Left lung (tissue), 10 donors: Measurements from ENCODE around the gene CDK14. TPM values are rescaled to one million over a fixed set of nuclear protein-coding genes. Genes with fewer than 3 reads are reported as not detected.

Source experiments
- ATAC-seq: fragments of 200-7000 bp; cut with Tn5 transposase; one replicate; pipeline ENCODE4 v1.9.1; 2020; ENCODE audit warnings: moderate library complexity
- DNase-seq, 4 donors: peaks; one replicate each; pipeline ENCODE4 v3.0.0-alpha.2; 2013 to 2020
- H3K27ac ChIP-seq, 2 donors: fragments of 200-600 bp; sonication (generic) in 1 of 2; one replicate each; pipeline versions ENCODE4 v1.5.0 to v1.8.0; 2020 to 2021
- H3K27me3 ChIP-seq, 2 donors: fragments of 200-600 bp; sonication (generic) in 1 of 2; one replicate each; pipeline versions ENCODE4 v1.5.0 to v1.8.0; 2020 to 2021
- H3K36me3 ChIP-seq, 2 donors: fragments of 200-600 bp; sonication (generic) in 1 of 2; one replicate each; pipeline versions ENCODE4 v1.5.0 to v1.8.0; 2020 to 2021
- H3K4me1 ChIP-seq, 2 donors: fragments of 200-600 bp; one replicate each; pipeline ENCODE4 v1.8.0; 2021
- H3K4me3 ChIP-seq, 2 donors: fragments of 200-600 bp; sonication (generic) in 1 of 2; one replicate each; pipeline versions ENCODE4 v1.5.0 to v1.8.0; 2020 to 2021; ENCODE audit warnings: mild to moderate bottlenecking in 1 of 2
- H3K9me3 ChIP-seq, 2 donors: fragments of 200-600 bp; sonication (generic) in 1 of 2; one replicate each; pipeline versions ENCODE4 v1.5.0 to v1.8.0; 2020 to 2021
- CTCF ChIP-seq, 2 donors: fragments of 200-600 bp; sonication (generic) in 1 of 2; IDR thresholded peaks; one replicate each; pipeline versions ENCODE4 v1.5.0 to v1.8.0; 2021; ENCODE audit warnings: antibody characterized with exemption in 2 of 2
- intact Hi-C, 2 donors: fragments of 100-400 bp; cut with DNase I; formaldehyde crosslinking; loops; one replicate each; pipeline versions ENCODE4 v1.11.2 to v1.14.2; 2022
- polyA plus RNA-seq, 6 donors: library from polyadenylated mRNA; unstranded; fragments of 120-200 nt; gene quantifications; one replicate each; pipeline ENCODE4 v1.2.1, GENCODE V29; 2013; ENCODE audit not compliant: insufficient read length in 6 of 6
- total RNA-seq, 2 donors: library from RNA; stranded (reverse); fragmentation: NEBNext Ultra II Directional; extraction: Animal tissue kit (Norgen Biotek cat#: 25700); gene quantifications; one replicate each; pipeline ENCODE4 v1.2.1, GENCODE V29; 2021
- donor health status: DM: no; HTN: yes; CAD: no.
- donor health status: DM: no; HTN: no; CAD: no.

CDK14 gene
- total and polyA plus RNA-seq, 8 donors: 24.1 to 45.1 (median 30.0) TPM

GRCh38 chr7:90833443-90833842 lies 237.3 kb downstream of the CDK14 start:
- Histone ChIP-seq H3K9me3 (peaks cover 0 to 26% of the 10 kb centered on the region in 2 donors), H3K27me3 (no peaks in the 10 kb centered on the region), H3K27ac (no peak overlapping the region), H3K36me3 (no peaks in the 10 kb centered on the region), H3K4me3 (no peak overlapping the region), H3K4me1 (no peaks in the 10 kb centered on the region)
- no peak for DNase-seq
- no peak for ATAC-seq
- intact Hi-C loops: no loop called here
- TF ChIP-seq CTCF (IDR thresholded peaks at IDR 0.05): no peak

- no peak for TF ChIP-seq CTCF (IDR thresholded peaks at IDR 0.05)
- Histone ChIP-seq H3K9me3 (peaks cover 0 to 24% of the 10 kb centered on the region in 2 donors), H3K27ac (no peak overlapping the region), H3K27me3 (no peaks in the 10 kb centered on the region), H3K4me3 (no peak overlapping the region), H3K4me1 (no peaks in the 10 kb centered on the region), H3K36me3 (no peaks in the 10 kb centered on the region)
- DNase-seq (no peak), ATAC-seq (no peak)
- intact Hi-C loops: no loop called here
Observed at GRCh38 chr7:90834771-90835170, 238.7 kb downstream of the CDK14 start.

- no peaks in the 10 kb centered on the region for H3K36me3 ChIP-seq
- intact Hi-C loops: no loop called here
- ATAC-seq (no peak), DNase-seq (no peak)
- H3K9me3 ChIP-seq: peaks cover 0 to 17% of the 10 kb centered on the region in 2 donors
- H3K4me1 ChIP-seq: no peaks in the 10 kb centered on the region
- H3K27me3 ChIP-seq: no peaks in the 10 kb centered on the region
- no peak overlapping the region for H3K4me3 ChIP-seq
- no peak overlapping the region for H3K27ac ChIP-seq
- TF ChIP-seq CTCF (IDR thresholded peaks at IDR 0.05): no peak
Observed at GRCh38 chr7:90835861-90836260, 239.7 kb downstream of the CDK14 start.

- Histone ChIP-seq H3K36me3 (no peaks in the 10 kb centered on the region), H3K27ac (no peak overlapping the region), H3K4me1 (no peaks in the 10 kb centered on the region), H3K27me3 (no peaks in the 10 kb centered on the region), H3K9me3 (peaks cover 0 to 17% of the 10 kb centered on the region in 2 donors), H3K4me3 (no peak overlapping the region)
- no peak for TF ChIP-seq CTCF (IDR thresholded peaks at IDR 0.05)
- DNase-seq (no peak), ATAC-seq (no peak)
- intact Hi-C loops: no loop called here
Observed at GRCh38 chr7:90836937-90837336, 240.8 kb downstream of the CDK14 start.

- H3K4me1 ChIP-seq: no peaks in the 10 kb centered on the region
- DNase-seq (no peak), ATAC-seq (no peak)
- H3K27ac ChIP-seq: no peak overlapping the region
- no peaks in the 10 kb centered on the region for H3K36me3 ChIP-seq
- no peaks in the 10 kb centered on the region for H3K27me3 ChIP-seq
- TF ChIP-seq CTCF (IDR thresholded peaks at IDR 0.05): no peak
- H3K4me3 ChIP-seq: no peak overlapping the region
- peaks cover 0 to 17% of the 10 kb centered on the region in 2 donors for H3K9me3 ChIP-seq
- intact Hi-C loops: no loop called here
Observed at GRCh38 chr7:90838799-90839198, 242.7 kb downstream of the CDK14 start.
